Measurements from ENCODE around the gene RAB11B. TPM values are rescaled to one million over a fixed set of nuclear protein-coding genes. Genes with fewer than 3 reads are reported as not detected.

Gene RAB11B
- total and polyA plus RNA-seq, 2 of the 13 experiments (the other 11 are each of a cell fraction or from before 2014, with no cell fraction given): 6.0 to 28.4 TPM

DNA sequence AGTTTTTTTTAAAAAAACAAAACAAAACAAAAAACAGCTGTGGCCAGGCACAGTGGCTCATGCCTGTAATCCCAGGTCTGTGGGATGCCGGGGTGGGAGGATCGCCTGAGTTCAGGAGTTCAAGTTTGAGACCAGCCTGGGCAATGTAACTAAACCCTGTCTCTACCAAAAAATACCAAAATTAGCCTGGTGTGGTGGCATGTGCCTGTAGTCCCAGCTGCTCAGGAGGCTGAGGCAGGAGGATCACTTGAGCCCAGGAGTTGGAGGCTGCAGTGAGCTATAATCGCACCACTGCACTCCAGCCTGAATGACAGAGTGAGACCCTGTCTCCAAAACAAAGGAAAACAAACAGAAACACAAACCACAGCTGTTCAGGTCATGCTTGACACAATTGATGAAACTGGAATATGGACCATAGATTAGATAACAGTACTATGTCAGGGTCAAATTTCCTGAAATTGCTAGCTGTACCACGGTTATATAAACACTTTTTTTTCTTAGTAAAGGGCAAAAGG is 33.1 kb upstream of the RAB11B start (continued):
- TF ChIP-seq ZNF878 (CRISPR knock-in tag; IDR thresholded peaks at IDR 0.05) (peak; percentile 27; the same call in 1 of the 2 replicates), KLF6 (CRISPR knock-in tag; IDR thresholded peaks at IDR 0.05) (0 out of 2 replicates have a peak, but pooled peaks have one; percentile 53), KDM3A (CRISPR knock-in tag; IDR thresholded peaks at IDR 0.05; ENCODE audit: low read depth) (peak; percentile 88), SCMH1 (CRISPR knock-in tag; IDR thresholded peaks at IDR 0.05; ENCODE audit: borderline replicate concordance) (no peak), ETV5 (CRISPR knock-in tag; IDR thresholded peaks at IDR 0.05; ENCODE audit: borderline replicate concordance) (peak; percentile 67; the same call in 1 of the 2 replicates), REL (CRISPR knock-in tag; conservative IDR thresholded peaks at IDR 0.05) (peak; percentile 78; the same call in 1 of the 2 replicates), HDAC2 (CRISPR knock-in tag; IDR thresholded peaks at IDR 0.05) (peak; percentile 97), ZNF670 (CRISPR knock-in tag; IDR thresholded peaks at IDR 0.05; ENCODE audit: borderline replicate concordance) (no peak), HMG20A (CRISPR knock-in tag; IDR thresholded peaks at IDR 0.05; ENCODE audit: borderline replicate concordance) (peak; percentile 85; the same call in 1 of the 2 replicates), PAF1 (CRISPR knock-in tag; IDR thresholded peaks at IDR 0.05) (no peak), SOX5 (CRISPR knock-in tag; IDR thresholded peaks at IDR 0.05; ENCODE audit: borderline replicate concordance) (peak; percentile 100), ZNF567 (CRISPR knock-in tag; IDR thresholded peaks at IDR 0.05; ENCODE audit: borderline replicate concordance) (no peak), JUN (CRISPR knock-in tag; IDR thresholded peaks at IDR 0.05) (peak; percentile 62; the same call in 1 of the 2 replicates), ZNF44 (CRISPR knock-in tag; IDR thresholded peaks at IDR 0.05) (no peak), KLF11 (CRISPR knock-in tag; IDR thresholded peaks at IDR 0.05) (no peak), FOXJ3 (CRISPR knock-in tag; IDR thresholded peaks at IDR 0.05; ENCODE audit: borderline replicate concordance) (peak; percentile 95), NR2F2 (IDR thresholded peaks at IDR 0.05; ENCODE audit: borderline replicate concordance, low read depth) (peak; percentile 95), ZNF572 (CRISPR knock-in tag; IDR thresholded peaks at IDR 0.05) (no peak)
- TF ChIP-seq, protein P1, sequence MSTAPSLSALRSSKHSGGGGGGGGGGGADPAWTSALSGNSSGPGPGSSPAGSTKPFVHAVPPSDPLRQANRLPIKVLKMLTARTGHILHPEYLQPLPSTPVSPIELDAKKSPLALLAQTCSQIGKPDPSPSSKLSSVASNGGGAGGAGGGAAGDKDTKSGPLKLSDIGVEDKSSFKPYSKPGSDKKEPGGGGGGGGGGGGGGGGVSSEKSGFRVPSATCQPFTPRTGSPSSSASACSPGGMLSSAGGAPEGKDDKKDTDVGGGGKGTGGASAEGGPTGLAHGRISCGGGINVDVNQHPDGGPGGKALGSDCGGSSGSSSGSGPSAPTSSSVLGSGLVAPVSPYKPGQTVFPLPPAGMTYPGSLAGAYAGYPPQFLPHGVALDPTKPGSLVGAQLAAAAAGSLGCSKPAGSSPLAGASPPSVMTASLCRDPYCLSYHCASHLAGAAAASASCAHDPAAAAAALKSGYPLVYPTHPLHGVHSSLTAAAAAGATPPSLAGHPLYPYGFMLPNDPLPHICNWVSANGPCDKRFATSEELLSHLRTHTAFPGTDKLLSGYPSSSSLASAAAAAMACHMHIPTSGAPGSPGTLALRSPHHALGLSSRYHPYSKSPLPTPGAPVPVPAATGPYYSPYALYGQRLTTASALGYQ (CRISPR knock-in tag; IDR thresholded peaks at IDR 0.05): peak; percentile 88; the same call in 1 of the 2 replicates
- TF ChIP-seq, protein P2, sequence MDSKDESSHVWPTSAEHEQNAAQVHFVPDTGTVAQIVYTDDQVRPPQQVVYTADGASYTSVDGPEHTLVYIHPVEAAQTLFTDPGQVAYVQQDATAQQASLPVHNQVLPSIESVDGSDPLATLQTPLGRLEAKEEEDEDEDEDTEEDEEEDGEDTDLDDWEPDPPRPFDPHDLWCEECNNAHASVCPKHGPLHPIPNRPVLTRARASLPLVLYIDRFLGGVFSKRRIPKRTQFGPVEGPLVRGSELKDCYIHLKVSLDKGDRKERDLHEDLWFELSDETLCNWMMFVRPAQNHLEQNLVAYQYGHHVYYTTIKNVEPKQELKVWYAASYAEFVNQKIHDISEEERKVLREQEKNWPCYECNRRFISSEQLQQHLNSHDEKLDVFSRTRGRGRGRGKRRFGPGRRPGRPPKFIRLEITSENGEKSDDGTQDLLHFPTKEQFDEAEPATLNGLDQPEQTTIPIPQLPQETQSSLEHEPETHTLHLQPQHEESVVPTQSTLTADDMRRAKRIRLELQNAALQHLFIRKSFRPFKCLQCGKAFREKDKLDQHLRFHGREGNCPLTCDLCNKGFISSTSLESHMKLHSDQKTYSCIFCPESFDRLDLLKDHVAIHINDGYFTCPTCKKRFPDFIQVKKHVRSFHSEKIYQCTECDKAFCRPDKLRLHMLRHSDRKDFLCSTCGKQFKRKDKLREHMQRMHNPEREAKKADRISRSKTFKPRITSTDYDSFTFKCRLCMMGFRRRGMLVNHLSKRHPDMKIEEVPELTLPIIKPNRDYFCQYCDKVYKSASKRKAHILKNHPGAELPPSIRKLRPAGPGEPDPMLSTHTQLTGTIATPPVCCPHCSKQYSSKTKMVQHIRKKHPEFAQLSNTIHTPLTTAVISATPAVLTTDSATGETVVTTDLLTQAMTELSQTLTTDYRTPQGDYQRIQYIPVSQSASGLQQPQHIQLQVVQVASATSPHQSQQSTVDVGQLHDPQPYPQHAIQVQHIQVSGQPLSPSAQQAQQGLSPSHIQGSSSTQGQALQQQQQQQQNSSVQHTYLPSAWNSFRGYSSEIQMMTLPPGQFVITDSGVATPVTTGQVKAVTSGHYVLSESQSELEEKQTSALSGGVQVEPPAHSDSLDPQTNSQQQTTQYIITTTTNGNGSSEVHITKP (CRISPR knock-in tag; IDR thresholded peaks at IDR 0.05; ENCODE audit: low read depth): 0 out of 2 replicates have a peak, but pooled peaks have one; percentile 24
- TF ChIP-seq, protein P3, sequence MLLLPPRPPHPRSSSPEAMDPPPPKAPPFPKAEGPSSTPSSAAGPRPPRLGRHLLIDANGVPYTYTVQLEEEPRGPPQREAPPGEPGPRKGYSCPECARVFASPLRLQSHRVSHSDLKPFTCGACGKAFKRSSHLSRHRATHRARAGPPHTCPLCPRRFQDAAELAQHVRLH (CRISPR knock-in tag; IDR thresholded peaks at IDR 0.05; ENCODE audit: borderline replicate concordance, low read depth): peak; percentile 82; the same call in 1 of the 2 replicates
- TF ChIP-seq, protein P4, sequence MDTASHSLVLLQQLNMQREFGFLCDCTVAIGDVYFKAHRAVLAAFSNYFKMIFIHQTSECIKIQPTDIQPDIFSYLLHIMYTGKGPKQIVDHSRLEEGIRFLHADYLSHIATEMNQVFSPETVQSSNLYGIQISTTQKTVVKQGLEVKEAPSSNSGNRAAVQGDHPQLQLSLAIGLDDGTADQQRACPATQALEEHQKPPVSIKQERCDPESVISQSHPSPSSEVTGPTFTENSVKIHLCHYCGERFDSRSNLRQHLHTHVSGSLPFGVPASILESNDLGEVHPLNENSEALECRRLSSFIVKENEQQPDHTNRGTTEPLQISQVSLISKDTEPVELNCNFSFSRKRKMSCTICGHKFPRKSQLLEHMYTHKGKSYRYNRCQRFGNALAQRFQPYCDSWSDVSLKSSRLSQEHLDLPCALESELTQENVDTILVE (CRISPR knock-in tag; IDR thresholded peaks at IDR 0.05): peak; percentile 77
